ENCODE measurements around the gene KLHL28.
"Not testable (repeated sequence)": the region's sequence is repeated elsewhere in the genome, so short reads cannot be mapped to it uniquely, and the experiment has no call there.

Gene KLHL28

DNA sequence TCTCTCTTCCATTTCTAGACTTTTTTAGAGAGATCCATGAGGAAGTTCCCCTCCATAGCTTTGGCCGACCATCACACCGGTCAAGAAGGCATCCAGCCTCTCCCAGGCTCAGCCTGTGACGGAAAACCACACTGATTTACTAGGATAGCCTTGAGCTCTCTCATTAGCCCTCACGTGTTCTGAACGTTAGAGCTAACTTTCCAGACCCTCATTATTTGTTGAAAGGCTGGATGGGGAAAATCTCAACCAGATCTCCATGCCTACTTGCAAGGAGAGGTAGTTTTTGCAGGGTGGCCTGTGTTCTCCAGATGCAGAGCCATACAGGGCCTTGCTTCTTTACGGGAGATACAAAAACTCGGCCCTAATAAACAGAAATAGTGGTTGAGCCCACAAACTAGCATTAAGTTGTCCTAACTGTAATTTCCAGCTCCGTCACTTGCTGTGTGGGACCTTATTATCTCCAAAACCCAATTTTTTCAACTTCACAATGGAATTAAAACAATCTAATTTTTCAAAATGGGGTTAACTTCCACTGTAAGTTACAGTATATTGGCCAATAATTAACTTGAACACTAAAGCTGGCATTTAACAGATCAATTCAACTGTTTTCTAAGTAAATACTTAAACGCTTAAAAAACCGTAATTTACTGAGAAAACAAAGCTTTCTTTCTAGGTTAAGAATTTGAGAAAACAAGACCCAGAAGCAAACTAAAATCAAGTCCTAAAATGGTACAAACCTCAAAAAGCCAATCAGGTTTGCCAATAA lies 65.3 kb downstream of the KLHL28 start:
- DNase-seq (ENCODE audit: low spot score): no peak

DNA sequence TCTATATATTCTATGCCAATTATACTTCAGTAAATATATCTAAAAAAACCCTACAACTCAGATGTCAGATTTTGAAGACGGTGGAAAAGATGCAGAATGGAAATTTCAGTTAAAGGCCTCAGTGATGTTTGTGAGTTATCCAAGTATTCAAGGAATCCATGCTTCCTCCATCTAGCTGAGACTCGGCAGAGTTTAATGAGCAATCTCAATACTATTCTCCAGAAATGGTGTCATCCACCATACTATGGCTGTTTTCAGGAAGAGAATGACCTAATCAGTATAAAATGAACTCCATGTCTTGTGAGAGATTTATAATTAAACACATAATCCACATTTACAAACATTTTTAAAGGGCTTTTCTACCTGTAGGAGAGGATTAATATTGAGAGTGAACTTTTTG lies 66.0 kb downstream of the KLHL28 start:
- no peak for DNase-seq (ENCODE audit: low spot score)

DNA sequence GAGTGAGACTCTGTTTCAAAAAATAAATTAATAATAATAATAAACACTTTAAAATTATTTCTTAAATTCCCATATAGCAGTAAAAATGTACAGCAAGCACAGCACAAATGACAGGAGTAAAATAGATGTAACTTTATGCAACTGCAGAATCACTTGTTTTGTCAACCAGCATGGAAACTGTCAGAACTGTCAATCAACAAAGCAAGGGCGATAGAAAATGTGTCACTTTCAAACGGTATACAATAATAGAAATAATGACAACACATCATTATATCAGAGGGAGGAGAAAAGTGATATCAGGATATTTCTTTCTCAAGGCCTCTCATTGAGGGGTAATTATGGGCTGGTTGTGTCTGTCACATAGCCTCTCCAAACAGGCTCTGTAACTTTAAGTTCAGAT lies 68.2 kb downstream of the KLHL28 start:
- no peak for DNase-seq (ENCODE audit: low spot score)

DNA sequence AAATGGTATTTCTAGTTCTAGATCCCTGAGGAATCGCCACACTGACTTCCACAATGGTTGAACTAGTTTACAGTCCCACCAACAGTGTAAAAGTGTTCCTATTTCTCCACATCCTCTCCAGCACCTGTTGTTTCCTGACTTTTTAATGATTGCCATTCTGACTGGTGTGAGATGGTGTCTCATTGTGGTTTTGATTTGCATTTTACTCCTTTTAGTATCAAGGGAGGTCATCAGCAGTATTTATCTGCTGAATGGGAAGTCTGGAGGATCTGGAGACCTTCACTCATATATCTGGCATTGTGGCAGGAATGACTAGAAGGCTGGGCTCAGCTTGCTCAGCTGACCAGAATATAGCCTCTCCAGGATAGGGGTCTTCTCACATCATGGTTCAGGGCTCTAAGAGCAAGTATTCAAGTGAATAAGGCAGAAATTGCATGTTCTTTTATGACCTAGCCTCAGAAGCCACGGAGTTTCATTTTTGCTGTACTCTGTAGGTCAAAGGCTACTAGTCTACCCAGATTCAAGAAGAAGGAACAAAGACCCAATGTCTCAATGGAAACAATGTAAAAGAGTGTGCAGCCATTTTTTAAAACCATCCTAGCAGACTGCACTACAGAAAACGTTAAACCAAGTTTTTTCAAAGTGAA lies 69.9 kb downstream of the KLHL28 start:
- DNase-seq (ENCODE audit: low spot score): not testable (repeated sequence)

DNA sequence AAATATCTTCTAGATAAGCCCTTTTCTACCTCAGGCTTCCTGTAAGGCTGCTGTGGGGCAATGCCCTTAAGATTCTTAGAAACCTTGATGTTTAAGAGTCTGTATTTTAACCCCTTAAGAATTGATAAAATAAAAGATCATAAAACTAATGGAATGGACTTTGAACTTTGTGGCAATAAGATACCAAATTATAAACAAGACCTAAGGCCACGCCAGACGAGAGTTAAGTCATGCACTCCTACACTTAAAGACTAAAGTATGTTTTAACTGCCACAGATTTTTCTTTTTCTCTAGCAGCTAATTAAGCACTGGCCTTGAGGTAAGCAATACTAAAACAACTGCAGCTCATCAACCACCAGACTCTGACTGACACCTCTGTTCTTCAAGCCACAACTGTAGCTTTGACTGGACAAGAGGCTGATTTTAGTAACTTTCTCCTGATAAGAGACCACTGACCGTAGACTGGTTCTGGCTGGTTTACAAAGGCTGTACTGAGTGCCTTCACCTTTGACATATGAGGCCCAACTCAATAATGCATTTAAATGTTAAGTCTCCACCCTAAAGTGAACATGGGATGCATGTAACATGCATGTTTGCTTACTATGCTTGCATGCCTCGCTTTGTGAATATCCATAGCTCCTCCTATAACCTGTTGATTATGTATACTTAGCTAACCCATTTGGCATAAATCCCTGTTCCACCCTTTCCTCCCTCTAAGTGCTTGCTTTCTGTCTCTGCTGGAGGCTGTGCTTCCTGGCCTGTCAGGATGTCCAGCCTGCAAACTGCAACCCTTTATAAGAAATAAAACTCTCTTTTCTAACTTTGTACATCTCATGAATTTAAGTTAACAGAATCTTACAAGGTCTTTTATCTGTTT lies 71.9 kb downstream of the KLHL28 start:
- no peak for DNase-seq (ENCODE audit: low spot score)

DNA sequence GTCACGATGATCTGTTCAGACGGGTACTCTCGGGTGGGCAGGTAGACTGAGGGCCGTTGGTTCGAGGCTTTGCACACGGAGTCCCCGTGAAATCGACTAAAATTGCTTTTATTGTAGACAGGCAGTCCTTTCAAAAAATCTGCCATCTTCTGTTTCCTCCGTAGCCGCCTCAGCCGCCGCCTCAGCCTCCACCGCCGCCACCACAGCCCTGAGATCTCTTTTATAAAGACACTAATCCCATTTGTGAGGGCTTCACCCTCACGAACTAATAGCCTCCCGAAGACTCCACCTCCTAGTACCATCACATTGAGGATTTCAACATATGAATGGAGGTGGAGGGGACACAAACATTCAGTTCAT lies 74.2 kb downstream of the KLHL28 start:
- no peak for DNase-seq (ENCODE audit: low spot score)

DNA sequence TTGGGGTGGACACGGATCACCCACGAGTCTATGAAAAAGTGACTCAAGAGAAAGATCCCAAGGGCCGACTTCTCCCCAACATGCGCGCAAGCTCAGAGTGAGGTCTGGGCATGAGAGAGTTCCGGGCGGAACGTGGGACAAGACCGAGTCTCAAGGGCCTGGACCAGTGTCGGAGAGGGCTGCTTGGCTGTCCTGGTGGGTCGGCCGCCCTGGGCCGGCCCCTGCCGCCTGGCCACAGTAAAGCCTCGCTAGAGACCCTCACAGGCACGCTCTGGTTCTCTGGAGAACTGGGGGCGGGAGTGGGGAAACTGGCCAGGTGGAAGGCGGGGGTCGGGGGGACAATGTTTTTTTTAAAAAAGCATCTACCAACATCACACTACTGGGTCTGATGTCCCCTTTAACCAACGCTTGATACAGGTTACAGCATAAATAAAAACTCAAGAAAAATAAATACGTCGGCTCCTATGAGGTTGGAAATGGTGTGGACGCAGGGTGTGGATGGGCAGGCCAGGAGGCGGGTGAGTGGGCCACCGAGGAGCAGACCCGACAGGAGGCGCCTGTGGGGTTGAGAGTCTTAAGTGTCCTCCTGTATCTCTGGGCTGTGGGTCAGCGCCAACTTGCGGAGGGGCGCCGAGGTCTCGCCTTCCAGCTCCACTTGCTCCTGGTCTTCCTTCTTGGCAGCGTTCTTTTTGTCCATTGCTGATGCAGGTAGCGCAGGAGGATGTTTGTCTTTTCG lies 74.7 kb downstream of the KLHL28 start:
- DNase-seq (ENCODE audit: low spot score): no peak

DNA sequence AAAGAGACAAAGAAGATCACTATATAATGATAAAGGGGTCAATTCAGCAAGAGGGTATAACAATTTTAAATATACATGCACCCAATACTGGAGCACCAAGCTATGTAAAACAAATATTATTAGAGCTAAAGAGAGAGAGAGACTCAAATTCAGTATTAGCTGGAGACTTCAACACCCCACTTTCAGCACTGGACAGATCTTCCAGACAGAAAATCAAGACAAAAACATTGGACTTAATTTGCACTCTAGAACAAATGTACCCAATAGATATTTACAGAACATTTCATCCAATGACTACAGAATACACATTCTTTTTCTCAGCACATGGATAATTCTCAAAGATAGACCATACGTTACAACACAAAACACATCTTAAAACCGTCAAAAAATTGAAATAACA lies 81.0 kb downstream of the KLHL28 start:
- DNase-seq (ENCODE audit: low spot score): no peak
